Fibroblast of pulmonary artery (primary cell): ENCODE measurements around the gene DHX8.

ENCODE experiments used
- DNase-seq: peaks from one replicate; pipeline ENCODE4 v3.0.0-alpha.2; 2010; ENCODE audit warnings: low read depth
- H3K4me3 ChIP-seq: replicated peaks from 2 replicates; pipeline ENCODE4 v1.5.1; 2011; ENCODE audit warnings: low read depth, mild to moderate bottlenecking, control low read depth, low read length, moderate library complexity
- CTCF ChIP-seq: IDR thresholded peaks from 2 replicates; pipeline ENCODE4 v1.5.1; 2011; ENCODE audit warnings: mild to moderate bottlenecking, control low read depth, low read length, inconsistent platforms; ENCODE audit errors: missing control alignments

Gene DHX8

DNA sequence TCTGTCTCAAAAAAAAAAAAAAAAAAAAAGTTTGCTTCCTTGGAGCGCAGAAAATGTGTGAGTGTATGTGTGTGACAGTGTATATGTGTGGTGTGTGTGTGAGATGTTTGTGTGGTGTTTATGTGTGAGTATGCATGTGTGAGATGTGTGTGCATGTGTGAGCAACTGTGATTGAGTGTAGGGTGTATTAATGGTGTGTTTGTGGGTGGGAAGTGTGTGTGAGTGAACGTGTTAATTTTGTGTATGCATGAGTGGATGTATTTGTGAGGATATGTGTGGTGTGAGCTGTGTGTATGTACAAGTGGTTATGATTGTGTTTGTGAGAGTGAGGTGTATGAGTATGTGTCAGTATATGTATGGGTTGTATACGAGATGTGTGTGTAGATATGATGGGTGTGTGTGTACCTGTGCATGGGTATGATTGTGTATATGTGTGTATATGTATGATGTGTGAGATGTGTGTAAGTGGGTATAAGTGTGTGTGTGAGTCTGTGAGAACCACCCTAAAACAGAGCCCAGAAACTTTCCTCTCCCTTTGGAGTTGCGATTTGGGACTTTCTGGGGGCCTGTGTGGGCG is 84.8 kb downstream of the DHX8 start:
- no peak for DNase-seq
- no peak for TF ChIP-seq CTCF
- H3K4me3 ChIP-seq, result no peak overlapping the region

GRCh38 chr17:43570518-43570928 is 86.7 kb downstream of the DHX8 start:
- H3K4me3 ChIP-seq, result no peak overlapping the region
- DNase-seq, result no peak
- TF ChIP-seq CTCF, result no peak

DNA sequence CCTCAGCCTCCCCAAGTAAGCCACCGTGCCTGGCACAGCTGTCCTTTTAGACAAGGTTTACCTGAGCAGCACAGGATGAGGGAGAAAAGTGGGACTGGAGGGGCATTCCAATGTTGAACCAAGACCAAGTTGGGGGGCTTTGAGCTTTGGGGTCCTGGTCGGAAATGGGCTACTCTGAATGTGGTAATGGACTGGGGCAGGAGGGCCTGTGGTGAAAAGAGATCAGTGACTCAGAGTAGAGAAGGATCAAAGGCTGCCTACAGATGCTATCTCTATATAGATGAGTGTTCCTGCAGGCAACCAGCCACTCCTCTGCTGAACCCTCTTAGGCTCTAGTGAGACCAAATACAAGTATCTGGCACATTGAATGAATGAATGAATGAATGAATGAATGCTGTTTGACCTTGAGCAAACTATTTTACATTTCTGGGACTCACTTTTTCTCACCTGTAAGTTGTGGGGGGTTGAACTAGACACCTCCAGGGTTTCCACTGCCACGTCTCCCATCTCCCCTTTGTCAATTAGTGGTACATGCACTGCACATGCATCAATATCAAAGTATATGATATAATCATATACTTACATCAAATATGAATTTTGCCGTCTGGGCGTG is 88.7 kb downstream of the DHX8 start:
- TF ChIP-seq CTCF, result no peak

GRCh38 chr17:43573579-43574321 is 90.0 kb downstream of the DHX8 start:
- no peak for TF ChIP-seq CTCF
- no peak for DNase-seq

More for the DNA sequence above, 88.7 kb downstream of the DHX8 start:
- no peak for DNase-seq
- no peak overlapping the region for H3K4me3 ChIP-seq

GRCh38 chr17:43574348-43574747 is 90.6 kb downstream of the DHX8 start:
- DNase-seq, result no peak
- no peak for TF ChIP-seq CTCF
- no peak overlapping the region for H3K4me3 ChIP-seq

More at GRCh38 chr17:43573579-43574321, 90.0 kb downstream of the DHX8 start:
- H3K4me3 ChIP-seq, result no peak overlapping the region

DNA sequence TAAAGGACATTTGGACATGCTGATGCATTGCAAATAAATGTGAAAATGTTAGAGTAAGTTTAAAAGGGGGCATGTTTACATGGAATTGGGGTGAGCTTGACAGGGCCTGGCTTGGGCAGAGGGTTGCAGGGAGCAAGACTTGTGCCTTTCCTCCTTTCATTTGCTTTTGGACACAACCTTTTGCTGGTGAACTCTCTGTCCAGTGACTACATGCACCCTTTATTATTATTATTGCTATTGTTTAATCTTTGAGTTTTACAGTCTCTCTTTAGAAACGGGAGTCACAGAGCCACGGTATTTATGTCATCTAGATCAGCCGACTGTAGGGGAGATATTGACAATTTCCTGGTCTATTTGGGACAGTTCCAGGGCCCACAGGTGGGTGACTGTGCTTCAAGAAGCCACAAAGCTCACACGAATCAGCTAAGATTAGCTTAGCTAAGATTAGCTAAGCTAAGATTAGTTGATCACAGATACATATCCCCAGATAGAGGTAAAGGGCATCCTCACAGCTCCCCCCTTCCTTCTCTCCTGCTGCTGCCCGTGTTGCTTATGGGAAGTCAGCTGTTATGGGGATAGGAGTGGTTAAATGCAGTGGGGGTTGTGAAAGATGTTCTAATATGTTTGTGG is 91.2 kb downstream of the DHX8 start:
- no peak for DNase-seq
- H3K4me3 ChIP-seq, result no peak overlapping the region
- no peak for TF ChIP-seq CTCF
